Measurements from ENCODE around the gene ETAA1.

The ETAA1 gene

GRCh38 chr2:67397143-67397986 lies at the start of gene ETAA1:
Gene ETAA1, plus strand, starts transcription at chr2:67397333. Its CDS starts 116 bp downstream, at chr2:67397449.
- in situ Hi-C loops (cut with HindIII; ENCODE audit: low pct_ligation_motif_present, low sequenced_read_pairs) = no loop called here
- Histone ChIP-seq H3K36me3 (replicated peaks) (no peaks in the 10 kb centered on the region), H3K4me3 (ENCODE audit: low read depth, low read length) (peak within 1 kb of the TSS; percentile 80), H3K27me3 (replicated peaks) (no peaks in the 10 kb centered on the region), H3K27ac (peak within 1 kb of the TSS; percentile 96)
- no peak for TF ChIP-seq CTCF (IDR thresholded peaks at IDR 0.05; ENCODE audit: low read depth, low read length, missing control alignments)
- peak; percentile 86 for DNase-seq

DNA sequence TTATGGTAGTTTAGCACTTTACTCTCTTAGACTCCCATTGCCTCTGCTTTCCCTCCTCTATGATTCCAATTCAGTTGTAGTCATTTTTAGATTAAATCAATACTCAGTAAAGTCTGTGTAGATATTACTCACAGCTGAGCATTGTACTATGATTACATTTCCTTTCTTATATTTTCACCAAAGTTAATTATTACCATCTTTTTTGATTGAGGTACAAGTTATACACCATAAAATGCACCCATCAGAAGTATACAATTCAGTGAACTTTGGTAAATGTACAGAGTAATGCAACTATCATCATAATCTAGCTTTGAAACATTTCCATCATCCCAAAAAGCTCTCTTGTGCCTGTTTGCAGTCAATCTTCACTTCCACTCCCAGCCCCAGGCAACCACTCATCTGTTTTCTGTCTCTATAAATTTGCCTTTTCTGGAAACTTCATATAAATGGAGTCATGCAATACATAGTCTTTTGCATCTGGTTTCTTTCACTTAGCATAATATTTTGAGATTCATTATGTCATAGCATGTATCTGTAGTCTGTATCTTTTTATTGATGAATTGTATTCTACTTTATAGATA lies 30.2 kb upstream of the ETAA1 start:
- no peaks in the 10 kb centered on the region for H3K27me3 ChIP-seq (replicated peaks)
- no peak for TF ChIP-seq CTCF (IDR thresholded peaks at IDR 0.05; ENCODE audit: low read depth, low read length, missing control alignments)
- H3K36me3 ChIP-seq (replicated peaks) = no peaks in the 10 kb centered on the region
- H3K27ac ChIP-seq = no peak overlapping the region
- no peak overlapping the region for H3K4me3 ChIP-seq (ENCODE audit: low read depth, low read length)
- DNase-seq = no peak
- in situ Hi-C loops (cut with HindIII; ENCODE audit: low pct_ligation_motif_present, low sequenced_read_pairs) = no loop called here

DNA sequence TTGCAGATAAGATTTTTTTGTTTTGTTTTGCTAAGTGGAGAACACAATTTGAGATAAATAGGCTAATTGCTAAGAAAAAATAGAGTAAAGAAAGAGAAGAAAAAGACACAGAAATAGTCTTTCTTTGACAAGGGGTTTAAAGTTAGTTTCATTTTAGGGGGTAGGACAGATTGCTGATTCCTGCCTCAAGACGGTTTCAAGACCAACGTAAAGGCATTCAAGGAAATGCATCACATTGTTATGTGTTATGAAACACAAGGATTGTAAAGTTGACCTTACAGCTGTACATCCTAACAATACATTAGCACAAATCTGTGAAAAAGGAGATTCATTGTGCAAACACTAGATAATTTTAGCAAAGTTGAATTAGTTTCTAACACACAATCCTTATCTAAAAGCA lies 22.7 kb upstream of the ETAA1 start:
- no peak overlapping the region for H3K4me3 ChIP-seq (ENCODE audit: low read depth, low read length)
- H3K27ac ChIP-seq = no peak overlapping the region
- no peaks in the 10 kb centered on the region for H3K36me3 ChIP-seq (replicated peaks)
- no peak for DNase-seq
- in situ Hi-C loops (cut with HindIII; ENCODE audit: low pct_ligation_motif_present, low sequenced_read_pairs) = no loop called here
- TF ChIP-seq CTCF (IDR thresholded peaks at IDR 0.05; ENCODE audit: low read depth, low read length, missing control alignments) = no peak
- no peaks in the 10 kb centered on the region for H3K27me3 ChIP-seq (replicated peaks)

DNA sequence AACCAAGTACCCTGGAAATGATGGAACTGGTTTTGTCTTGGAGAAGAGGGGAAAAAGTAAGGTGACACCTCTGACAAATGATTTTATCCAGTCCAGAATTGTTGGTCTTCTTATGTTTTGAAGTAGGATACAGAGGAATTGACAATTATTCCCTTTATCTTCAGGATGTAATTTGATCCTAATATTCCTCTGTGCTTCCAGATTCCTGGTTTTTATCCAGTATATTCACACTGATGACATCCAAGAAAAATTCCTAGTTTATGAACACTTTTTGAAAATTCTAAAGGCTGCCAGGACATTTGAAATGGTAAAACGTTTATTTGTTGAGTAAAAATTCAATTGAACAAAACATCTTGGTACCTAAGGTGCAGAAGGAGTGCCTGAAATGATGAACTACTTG lies 22.2 kb upstream of the ETAA1 start:
- Histone ChIP-seq H3K36me3 (replicated peaks) (no peaks in the 10 kb centered on the region), H3K4me3 (ENCODE audit: low read depth, low read length) (no peak overlapping the region), H3K27ac (no peak overlapping the region), H3K27me3 (replicated peaks) (no peaks in the 10 kb centered on the region)
- TF ChIP-seq CTCF (IDR thresholded peaks at IDR 0.05; ENCODE audit: low read depth, low read length, missing control alignments) = no peak
- in situ Hi-C loops (cut with HindIII; ENCODE audit: low pct_ligation_motif_present, low sequenced_read_pairs) = no loop called here
- no peak for DNase-seq

DNA sequence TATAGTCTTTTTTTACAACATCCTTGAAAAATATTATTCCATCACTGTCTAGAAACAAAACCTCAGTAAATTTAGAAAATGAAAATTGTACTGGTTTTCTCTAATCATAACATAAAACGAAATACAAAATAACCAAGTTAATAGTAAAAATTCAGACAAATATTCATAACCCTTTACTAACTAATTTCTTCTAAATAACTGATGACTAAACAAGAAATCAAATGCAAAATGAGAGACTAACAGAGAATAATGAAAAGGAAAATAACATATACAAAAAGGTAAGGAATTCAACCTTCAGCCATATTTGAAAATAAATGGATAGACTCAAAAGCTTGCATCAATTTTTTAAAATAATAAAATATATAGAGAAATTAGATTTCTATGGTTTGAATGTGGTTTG lies 18.6 kb upstream of the ETAA1 start:
- Histone ChIP-seq H3K27me3 (replicated peaks) (no peaks in the 10 kb centered on the region), H3K27ac (no peak overlapping the region), H3K36me3 (replicated peaks) (no peaks in the 10 kb centered on the region), H3K4me3 (ENCODE audit: low read depth, low read length) (no peak overlapping the region)
- no peak for DNase-seq
- in situ Hi-C loops (cut with HindIII; ENCODE audit: low pct_ligation_motif_present, low sequenced_read_pairs) = no loop called here
- no peak for TF ChIP-seq CTCF (IDR thresholded peaks at IDR 0.05; ENCODE audit: low read depth, low read length, missing control alignments)

Measured in brain microvascular endothelial cell (primary cell).